Fibroblast of skin of left quadriceps (primary cell): Measurements from ENCODE around the gene MIPOL1.
"Not testable (repeated sequence)": the region's sequence is repeated elsewhere in the genome, so short reads cannot be mapped to it uniquely, and the experiment has no call there.

ENCODE experiments used
- DNase-seq, 2 experiments: peaks; one replicate each; pipeline ENCODE4 v3.0.0-alpha.2; 2013; ENCODE audit warnings: low read depth in 2 of 2

Gene MIPOL1

GRCh38 chr14:37187840-37188577 is 9.7 kb upstream of the MIPOL1 start:
- not testable (repeated sequence) for DNase-seq

- DNase-seq = not testable (repeated sequence)
These were observed 8.0 kb upstream of the MIPOL1 start for GRCh38 chr14:37189733-37190132.

DNA sequence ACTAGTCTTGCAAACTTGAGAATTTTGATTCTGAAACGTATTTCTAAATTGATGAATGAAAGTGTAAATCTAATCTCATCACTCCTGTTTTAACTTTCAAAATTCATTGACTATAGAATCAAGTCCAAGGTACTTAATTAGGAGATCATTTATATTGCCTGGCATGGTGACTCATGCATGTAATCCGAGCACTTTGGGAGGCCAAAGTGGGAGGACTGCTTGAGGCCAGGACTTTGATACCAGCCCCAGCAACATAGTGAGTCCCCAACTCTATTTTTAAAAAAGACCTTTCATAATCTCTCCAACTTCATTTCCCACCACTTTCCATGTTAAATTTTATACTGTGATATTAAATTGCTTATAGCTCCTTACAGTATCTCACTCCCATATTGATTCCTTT is 3.0 kb upstream of the MIPOL1 start:
- no peak for DNase-seq

DNA sequence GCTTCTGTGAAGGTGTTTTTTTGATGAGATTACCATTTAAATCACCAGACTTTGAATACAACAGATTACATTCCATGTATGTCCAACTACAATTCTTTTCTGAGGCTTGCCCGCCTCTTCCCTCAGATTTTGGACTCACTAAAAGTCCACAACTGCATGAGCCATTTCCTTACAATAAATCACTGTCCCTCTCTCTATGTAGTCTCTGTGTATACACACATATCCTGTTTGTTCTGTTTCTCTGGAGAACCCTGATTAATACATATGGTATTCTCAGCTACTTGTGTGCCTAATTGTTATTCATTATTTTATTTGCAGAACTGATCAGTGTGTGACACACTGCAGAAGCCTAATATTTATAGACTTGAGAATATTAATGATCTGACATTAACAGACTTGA is 2.4 kb upstream of the MIPOL1 start:
- DNase-seq = peak in 1 of 2 experiments; percentile 25

DNA sequence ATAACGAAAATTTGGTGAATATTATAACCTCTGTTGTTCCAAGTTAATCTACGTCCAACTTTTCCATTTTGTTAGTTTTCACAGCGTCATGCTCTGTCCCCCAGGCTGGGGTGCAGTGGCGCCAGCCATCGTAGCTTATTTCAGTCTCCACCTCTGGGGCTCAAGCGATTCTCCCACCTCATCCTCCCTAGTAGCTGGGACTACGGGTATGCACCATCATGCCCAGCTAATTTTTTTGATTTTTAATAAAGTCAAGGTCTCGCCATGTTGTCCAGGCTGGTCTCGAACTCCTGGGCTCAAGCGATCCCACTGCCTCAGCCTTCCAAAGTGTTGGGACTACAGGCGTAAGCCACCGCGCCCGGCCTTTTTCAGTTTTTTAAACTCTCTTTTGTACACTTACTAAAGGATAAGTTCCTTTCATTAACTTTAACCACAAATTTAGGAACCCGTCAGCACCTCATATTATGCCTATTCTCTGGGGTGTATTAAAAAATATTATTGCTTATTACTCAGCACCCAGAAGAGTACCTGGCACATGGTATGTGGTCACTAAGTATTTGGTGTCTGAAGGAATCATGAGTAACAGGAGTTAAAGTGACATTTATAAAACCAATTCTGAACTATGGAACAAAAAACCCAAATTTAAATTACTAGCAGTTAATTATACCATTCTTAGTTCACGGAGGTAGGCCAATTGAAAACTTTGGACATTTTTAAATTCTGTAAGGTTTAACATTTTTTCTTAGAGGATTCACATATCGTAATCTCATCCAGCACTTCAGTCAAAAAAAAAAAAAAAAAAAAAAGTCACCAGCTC is 925 bp upstream of the MIPOL1 start:
- DNase-seq = no peak

GRCh38 chr14:37198273-37198598 is 499 bp downstream of the MIPOL1 start:
- no peak for DNase-seq

GRCh38 chr14:37198907-37199306 is 1.2 kb downstream of the MIPOL1 start:
- DNase-seq = no peak

DNA sequence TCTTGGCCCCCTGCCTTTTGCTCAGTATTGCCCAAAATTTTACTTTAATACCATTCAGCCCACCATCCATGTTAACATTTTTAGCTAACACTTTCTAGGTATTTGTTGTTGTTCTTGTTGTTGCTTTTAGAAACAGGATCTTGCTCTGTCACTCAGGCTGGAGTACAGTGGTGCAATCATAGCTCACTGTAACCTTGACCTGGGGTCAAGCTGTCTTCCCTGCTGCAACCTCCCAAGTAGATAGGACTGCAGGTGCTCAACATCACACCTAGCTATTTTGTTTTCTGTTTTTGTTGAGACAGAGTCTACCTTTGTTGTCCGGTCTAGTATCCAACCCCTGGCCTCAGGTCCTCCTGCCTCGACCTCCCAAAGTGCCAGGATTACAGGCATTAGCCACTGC is 4.0 kb downstream of the MIPOL1 start:
- no peak for DNase-seq

- DNase-seq = no peak
These were observed 4.5 kb downstream of the MIPOL1 start for GRCh38 chr14:37202265-37202664.

DNA sequence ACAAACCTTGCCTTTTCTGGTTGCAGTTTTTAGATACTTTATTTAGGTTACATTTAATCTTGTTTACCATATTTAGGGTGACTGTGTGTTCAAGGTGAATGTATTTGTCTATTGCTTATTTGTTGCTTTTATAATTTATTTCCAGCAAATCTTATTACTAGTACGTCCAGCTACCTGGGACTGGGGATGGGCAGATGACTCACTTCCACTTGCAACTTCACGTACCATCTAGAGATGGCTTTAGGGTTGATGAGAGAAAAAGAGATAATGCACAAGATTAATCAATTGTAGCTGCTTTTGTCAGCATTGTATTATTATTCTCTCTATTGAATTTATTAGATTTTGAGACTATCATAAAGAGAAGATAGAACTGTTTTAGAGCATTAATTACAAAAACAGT is 5.1 kb downstream of the MIPOL1 start:
- no peak for DNase-seq

GRCh38 chr14:37203423-37203822 is 5.7 kb downstream of the MIPOL1 start:
- no peak for DNase-seq

GRCh38 chr14:37205623-37206605 is 8.2 kb downstream of the MIPOL1 start:
- not testable (repeated sequence) for DNase-seq

GRCh38 chr14:37209617-37210016 is 11.9 kb downstream of the MIPOL1 start:
- not testable (repeated sequence) for DNase-seq

DNA sequence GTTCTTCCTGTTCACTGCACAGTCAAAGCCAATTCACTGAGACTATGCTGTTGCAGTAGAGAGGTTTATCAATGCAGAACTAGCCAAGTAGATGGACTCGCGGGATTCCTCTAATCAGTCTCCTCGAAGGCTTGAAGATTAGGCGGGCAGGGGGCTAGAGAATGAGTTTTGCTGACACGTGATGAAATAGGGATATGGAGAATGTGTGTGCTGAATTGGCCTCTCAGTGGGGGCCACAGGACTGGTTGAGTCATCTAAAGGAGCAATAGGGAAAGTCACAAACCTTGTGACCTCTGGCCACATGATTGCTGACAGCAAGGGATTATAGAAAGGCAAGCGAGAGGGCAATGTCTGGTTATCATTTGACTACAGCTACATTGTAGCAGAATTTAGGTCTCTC is 12.7 kb downstream of the MIPOL1 start:
- DNase-seq = no peak

- DNase-seq = no peak
These were observed 15.3 kb downstream of the MIPOL1 start for GRCh38 chr14:37213016-37213415.

GRCh38 chr14:37215345-37215744 is 17.6 kb downstream of the MIPOL1 start:
- DNase-seq = no peak

- DNase-seq = no peak
These were observed 23.3 kb downstream of the MIPOL1 start for GRCh38 chr14:37221073-37221472.

GRCh38 chr14:37223947-37224474 is 26.3 kb downstream of the MIPOL1 start:
- DNase-seq = no peak

DNA sequence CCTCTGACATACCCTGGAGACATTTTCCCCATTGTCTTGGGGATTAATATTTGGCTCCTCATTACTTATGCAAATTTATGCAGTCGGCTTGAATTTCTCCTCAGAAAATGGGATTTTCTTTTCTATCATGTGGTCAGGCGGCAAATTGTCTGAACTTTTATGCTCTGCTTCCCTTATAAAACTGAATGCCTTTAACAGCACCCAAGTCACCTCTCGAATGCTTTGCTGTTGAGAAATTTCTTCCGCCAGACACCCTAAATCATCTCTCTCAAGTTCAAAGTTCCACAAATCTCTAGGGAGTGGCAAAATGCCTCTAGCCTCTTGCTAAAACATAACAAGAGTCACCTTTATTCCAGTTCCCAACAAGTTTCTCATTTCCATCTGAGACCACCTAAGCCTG is 27.9 kb downstream of the MIPOL1 start:
- not testable (repeated sequence) for DNase-seq

DNA sequence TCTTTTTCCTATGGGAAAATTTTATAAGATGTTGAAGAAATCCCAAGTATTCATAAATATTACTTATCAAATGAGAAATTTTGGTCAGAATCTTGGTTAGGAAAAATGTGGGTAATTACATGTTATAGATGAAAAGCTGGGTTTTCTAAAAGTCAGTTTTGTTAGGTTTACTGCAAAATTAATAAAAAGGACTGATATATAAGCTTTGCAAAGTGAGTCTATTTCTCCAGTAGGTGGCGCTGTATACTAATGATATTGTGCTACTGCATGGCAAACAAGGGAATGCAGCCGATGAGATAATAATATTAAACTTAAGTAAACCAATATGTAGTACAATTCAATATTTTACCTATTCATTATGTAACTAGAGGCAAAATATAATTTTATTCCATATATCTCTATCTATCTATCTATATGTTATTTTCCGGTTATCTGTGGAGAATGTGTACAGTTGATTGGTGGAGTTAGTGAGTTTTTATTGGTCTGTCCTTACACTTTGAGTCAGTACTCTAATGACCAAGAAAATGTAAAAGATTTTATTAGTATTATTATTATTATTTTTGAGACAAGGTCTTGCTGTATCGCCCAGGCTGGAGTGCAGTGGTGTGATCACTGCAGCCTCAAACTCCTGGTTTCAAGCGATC is 32.9 kb downstream of the MIPOL1 start:
- peak; percentile 39 for DNase-seq

- DNase-seq = peak; percentile 24 to 35
These were observed 35.3 kb downstream of the MIPOL1 start for GRCh38 chr14:37232907-37233481.
